GM19467 (cell line): ENCODE data around the gene ADORA1.

ENCODE experiments used
- ATAC-seq: cut with Tn5 transposase; IDR thresholded peaks from one replicate; pipeline ENCODE4 v1.9.1; 2021; ENCODE audit warnings: mild to moderate bottlenecking, moderate library complexity; ENCODE audit not compliant: unreplicated experiment

The ADORA1 gene

GRCh38 chr1:203170625-203171330 lies 43.3 kb downstream of the ADORA1 start:
- ATAC-seq = no peak

DNA sequence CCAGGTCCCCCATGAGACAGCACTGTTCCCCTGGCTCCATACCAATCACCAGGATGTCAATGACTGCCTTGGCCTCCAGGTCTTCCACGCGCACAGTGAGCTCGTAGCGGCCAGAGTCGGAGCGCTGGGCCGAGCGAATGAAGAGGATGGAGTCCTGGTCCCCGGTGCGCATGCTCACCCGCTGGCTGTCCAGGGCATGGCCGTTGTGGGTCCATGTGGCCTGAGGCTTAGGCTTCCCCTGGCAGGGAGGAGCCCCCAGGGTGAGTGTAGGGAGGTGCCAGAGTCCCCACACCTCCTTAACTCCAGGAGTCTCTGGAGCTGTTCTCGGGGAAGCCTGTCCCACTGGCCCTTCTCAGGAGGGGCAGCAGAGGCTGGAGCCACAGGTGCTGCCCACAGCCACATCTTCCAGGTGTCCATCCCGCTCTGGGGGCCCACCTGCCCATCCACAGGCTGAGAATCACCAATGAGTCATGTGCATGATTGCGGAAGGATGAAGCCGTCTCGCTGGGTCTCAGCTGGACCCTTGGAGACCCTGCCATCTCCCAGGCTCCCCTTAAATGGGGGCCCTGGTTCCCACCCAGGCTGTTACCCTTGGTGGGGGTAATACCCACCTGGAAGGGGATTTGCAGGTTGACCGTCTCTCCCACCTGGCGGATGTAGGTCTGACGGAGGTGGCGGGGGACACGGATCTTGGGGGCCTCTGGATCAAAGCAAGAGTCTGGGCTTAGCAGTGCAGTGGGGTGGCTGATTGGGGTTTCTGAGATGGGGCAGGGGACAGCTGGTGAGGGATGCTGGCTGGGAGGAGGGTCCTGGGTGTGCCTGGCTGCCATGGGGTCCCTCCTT lies 44.0 kb downstream of the ADORA1 start:
- no peak for ATAC-seq

DNA sequence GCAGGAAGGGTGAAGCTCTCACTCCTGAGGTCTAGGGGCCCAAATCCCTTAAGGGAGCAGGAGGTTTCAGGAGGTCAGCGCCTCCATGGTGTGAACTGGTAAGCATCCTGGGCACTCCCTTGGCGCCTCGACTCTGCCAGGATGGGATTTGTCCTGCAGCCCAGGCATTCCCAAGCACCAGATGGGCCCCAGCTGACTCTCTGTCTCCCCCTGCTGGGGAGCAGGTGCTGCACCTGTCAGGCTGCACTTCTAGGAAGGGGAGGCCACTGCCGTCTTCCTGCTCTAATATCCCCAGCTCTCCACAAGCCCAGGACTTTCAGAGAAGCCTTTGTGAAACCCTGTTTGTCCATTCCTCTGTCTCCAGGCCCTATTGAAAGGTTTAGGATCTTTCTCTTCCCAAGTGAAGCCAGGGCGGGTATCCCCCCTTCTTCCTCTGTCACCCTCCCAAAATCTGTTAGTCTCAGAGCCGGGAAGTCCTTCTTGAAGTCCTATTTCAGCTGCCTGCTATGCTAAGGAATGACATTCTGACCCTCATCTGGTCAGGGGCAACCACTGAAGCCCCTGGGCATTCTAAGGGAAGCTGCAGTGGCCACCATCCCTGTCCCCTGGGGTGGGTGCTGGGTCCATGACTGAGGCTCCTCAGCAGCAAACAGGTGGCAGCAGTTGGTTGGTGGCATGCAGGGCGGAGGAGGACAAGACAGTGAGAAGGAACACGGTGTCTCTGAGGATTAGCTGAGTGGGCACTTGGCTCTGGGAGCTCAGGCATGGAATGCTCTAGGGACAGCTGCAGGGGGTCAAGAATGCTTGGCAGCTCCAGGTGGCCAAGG lies 44.9 kb downstream of the ADORA1 start:
- no peak for ATAC-seq

- peak; percentile 7 for ATAC-seq
Observed at GRCh38 chr1:203173011-203173555, 45.6 kb downstream of the ADORA1 start.

DNA sequence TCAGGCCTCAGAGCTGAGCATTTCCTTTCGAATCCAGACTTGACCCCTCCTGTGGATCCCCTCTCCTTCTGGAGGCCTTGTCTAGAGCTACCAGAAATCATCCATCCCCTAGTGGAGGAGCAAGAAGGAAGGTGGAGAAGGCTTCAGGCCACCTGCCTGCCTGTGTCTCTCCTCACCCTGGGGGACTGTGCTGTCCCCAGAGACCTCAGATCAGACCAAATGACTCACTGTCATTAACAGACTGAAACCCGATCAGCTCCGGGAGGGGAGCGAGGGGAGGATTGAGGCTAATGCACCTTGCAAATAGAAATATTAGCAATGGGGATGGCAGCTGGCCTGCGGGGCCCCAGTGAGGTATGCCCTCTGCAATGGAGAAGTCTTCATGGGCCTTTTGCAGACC lies 46.0 kb downstream of the ADORA1 start:
- ATAC-seq = peak; percentile 78

GRCh38 chr1:203174324-203174985 lies 46.9 kb downstream of the ADORA1 start:
- no peak for ATAC-seq

- no peak for ATAC-seq
Observed at GRCh38 chr1:203175237-203175826, 47.8 kb downstream of the ADORA1 start, which contains the start of gene MYBPH. MYBPH (minus strand) TSS chr1:203175826; CDS start chr1:203175755, 71 bp downstream.

GRCh38 chr1:203175827-203176241 lies 48.3 kb downstream of the ADORA1 start:
- no peak for ATAC-seq

GRCh38 chr1:203176273-203177035 lies 48.9 kb downstream of the ADORA1 start:
- ATAC-seq = no peak

- ATAC-seq = no peak
Observed at GRCh38 chr1:203177036-203177405, 49.5 kb downstream of the ADORA1 start.

DNA sequence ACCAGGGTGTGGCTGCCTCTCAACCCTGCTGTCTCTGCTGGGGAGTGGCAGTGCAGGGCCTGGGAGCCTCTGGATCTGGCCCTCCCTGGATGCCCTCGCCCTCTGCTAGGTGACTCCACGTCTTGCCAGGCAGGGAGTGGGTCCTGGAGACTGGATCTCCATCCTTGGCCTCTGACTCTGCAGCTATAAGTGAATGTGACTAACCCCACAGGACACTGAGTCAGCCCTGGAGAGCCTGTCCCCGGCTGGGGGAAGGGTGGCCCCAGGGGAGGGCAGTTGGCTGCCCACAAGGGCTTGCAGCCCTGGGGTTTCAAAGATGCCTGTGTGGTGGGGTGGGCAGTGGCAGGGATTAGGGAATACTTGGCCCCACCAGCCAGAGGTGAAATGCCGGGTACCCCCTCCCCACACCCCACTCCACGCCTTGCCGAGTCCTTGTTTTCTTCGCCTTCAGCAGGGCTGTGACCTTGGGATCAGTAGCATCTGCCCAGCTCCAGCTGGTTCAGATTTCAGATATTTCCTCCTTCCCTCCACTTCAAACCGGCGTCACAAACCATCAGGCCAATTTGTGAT lies 50.0 kb downstream of the ADORA1 start:
- no peak for ATAC-seq

DNA sequence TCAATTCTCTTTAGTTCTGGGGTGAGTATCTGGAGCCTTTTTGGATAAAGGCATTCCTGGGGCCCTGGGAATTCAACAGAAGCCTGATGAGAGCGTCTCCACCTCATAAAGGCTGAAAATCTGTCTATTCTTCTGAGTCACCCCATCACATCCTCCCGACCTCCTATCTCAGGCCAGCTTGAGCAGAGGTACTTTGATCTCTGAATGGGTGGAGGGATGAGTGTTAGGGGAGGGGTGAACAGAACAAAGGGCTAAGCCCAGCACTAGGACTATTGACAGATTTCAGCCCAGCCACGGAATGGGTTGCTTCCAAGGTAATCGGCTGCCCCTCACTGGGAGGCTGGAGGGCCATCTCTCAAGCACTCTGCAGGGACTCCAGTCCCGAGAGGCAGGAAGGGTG lies 50.6 kb downstream of the ADORA1 start:
- no peak for ATAC-seq

DNA sequence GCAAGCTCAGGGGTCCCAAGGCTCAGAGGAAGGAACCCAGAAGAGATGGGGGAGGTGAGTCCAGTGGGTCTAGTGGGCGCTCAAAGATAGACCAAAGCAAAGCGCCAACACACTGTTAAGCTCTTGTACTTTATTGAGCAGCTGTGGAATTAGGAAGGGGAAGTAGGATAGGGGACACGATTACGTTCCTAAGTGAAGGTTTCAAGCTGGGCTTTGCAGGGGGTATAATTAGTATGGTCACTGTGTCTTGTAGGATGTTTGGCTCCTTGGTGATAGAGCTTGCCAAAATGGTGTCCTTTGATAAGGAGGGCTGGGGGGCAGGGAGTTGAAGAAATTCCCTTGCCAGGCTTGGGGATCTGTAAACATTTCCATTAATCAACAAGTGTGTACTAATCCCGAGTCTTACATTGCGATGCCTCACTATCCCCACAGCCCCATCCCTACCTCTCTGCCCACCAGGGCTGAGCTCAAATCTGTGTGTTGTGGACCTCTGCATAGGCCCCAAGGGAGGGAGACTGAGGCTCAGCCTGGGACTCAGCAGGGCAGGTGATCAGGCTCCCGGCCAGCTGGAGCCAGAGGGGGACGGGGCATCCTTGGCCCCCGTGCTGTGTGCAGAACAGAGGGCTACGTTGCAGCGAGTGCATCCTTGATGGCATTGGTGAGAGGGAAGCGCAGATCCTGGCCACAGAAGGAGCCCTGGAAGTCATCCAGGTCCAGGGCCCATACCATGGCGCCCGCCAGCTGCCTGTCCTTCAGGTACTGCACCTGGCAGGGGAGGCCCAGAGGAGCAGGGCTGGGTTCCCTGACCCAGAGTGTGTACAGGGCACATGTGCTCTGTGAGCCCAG lies 51.5 kb downstream of the ADORA1 start:
- no peak for ATAC-seq

GRCh38 chr1:203179667-203180005 lies 52.1 kb downstream of the ADORA1 start:
- ATAC-seq = no peak

- ATAC-seq = no peak
Observed at GRCh38 chr1:203180611-203181330, 53.2 kb downstream of the ADORA1 start.

- no peak for ATAC-seq
Observed at GRCh38 chr1:203181586-203182386, 54.3 kb downstream of the ADORA1 start.
